Neural cell (in vitro differentiated cells): ENCODE measurements around the gene BRAF. TPM values are rescaled to one million over a fixed set of nuclear protein-coding genes. Genes with fewer than 3 reads are reported as not detected.

Experiments used
- H2AFZ ChIP-seq: fragments of 200-600, 300-800 bp; sonication (generic), shearing (Covaris generic); 2 replicates; pipeline ENCODE4 v1.6.0; 2014; ENCODE audit warnings: low read depth, mild to moderate bottlenecking, antibody characterized with exemption, low read length, moderate library complexity
- H3F3A ChIP-seq: fragments of 200-600 bp; shearing (Covaris generic); 2 replicates; pipeline ENCODE4 v1.6.1; 2016; ENCODE audit warnings: mild to moderate bottlenecking, moderate library complexity, mixed read lengths, antibody characterized with exemption, low read length; ENCODE audit not compliant: insufficient read depth, poor library complexity, severe bottlenecking
- H3K27ac ChIP-seq: fragments of 200-600, 300-800 bp; sonication (generic), shearing (Covaris generic); 2 replicates; pipeline ENCODE4 v1.5.1; 2014; ENCODE audit warnings: mild to moderate bottlenecking, low read length, moderate library complexity
- H3K27me3 ChIP-seq: fragments of 300-800, 200-600 bp; sonication (generic), shearing (Covaris generic); 2 replicates; pipeline ENCODE4 v1.6.0; 2014; ENCODE audit warnings: mild to moderate bottlenecking, low read depth, low read length, moderate library complexity; ENCODE audit not compliant: insufficient read depth
- H3K36me3 ChIP-seq: fragments of 300-800, 200-600 bp; sonication (generic), shearing (Covaris generic); 2 replicates; pipeline ENCODE4 v1.5.1; 2014; ENCODE audit warnings: mild to moderate bottlenecking, antibody characterized with exemption, low read length, moderate library complexity; ENCODE audit not compliant: insufficient read depth
- H3K4me2 ChIP-seq: fragments of 300-800, 200-600 bp; sonication (generic), shearing (Covaris generic); 2 replicates; pipeline ENCODE4 v1.6.0; 2014; ENCODE audit warnings: mild to moderate bottlenecking, low read length
- H3K4me3 ChIP-seq: fragments of 300-800, 200-600 bp; sonication (generic), shearing (Covaris generic); 2 replicates; pipeline ENCODE4 v1.5.1; 2014; ENCODE audit warnings: mild to moderate bottlenecking, low read length, moderate library complexity
- H3K79me2 ChIP-seq: fragments of 200-600 bp; shearing (Covaris generic); replicated peaks from 2 replicates; pipeline ENCODE4 v1.6.0; 2014; ENCODE audit warnings: mild to moderate bottlenecking, low read length, moderate library complexity; ENCODE audit not compliant: insufficient read depth
- H3K9ac ChIP-seq: fragments of 300-800, 200-600 bp; sonication (generic), shearing (Covaris generic); 2 replicates; pipeline ENCODE4 v1.6.1; 2016; ENCODE audit warnings: mild to moderate bottlenecking, low read length, mixed read lengths
- H3K9me2 ChIP-seq: fragments of 200-600 bp; shearing (Covaris generic); 2 replicates; pipeline ENCODE4 v1.6.1; 2016; ENCODE audit warnings: mild to moderate bottlenecking, low read length, mixed read lengths; ENCODE audit not compliant: insufficient read depth
- H3K9me3 ChIP-seq: fragments of 200-600, 300-800 bp; sonication (generic), shearing (Covaris generic); 2 replicates; pipeline ENCODE4 v1.6.1; 2016; ENCODE audit warnings: mild to moderate bottlenecking, mixed run types, low read length, moderate library complexity, mixed read lengths
- H4K20me1 ChIP-seq: fragments of 200-600 bp; shearing (Covaris generic); 2 replicates; pipeline ENCODE4 v1.6.1; 2016; ENCODE audit warnings: mild to moderate bottlenecking, mixed run types; ENCODE audit not compliant: insufficient read depth
- CTCF ChIP-seq: fragments of 450-650 bp; IDR thresholded peaks from 2 replicates; pipeline ENCODE4 v1.5.1; 2014; ENCODE audit warnings: antibody characterized with exemption, mild to moderate bottlenecking, moderate library complexity; ENCODE audit not compliant: poor library complexity, severe bottlenecking
- EP300 ChIP-seq: fragments of 450-650 bp; conservative IDR thresholded peaks from 2 replicates; pipeline ENCODE4 v1.6.1; 2014; ENCODE audit warnings: antibody characterized with exemption, mild to moderate bottlenecking, moderate library complexity; ENCODE audit not compliant: poor library complexity, severe bottlenecking
- EZH2 ChIP-seq: fragments of 200-600, 300-800 bp; shearing (Covaris generic), sonication (generic); IDR thresholded peaks from 2 replicates; pipeline ENCODE4 v1.6.1; 2014; ENCODE audit warnings: antibody characterized with exemption, low read length, borderline replicate concordance, mild to moderate bottlenecking; ENCODE audit not compliant: insufficient read depth, poor library complexity, severe bottlenecking
- MXI1 ChIP-seq: fragments of 450-650 bp; conservative IDR thresholded peaks from 2 replicates; pipeline ENCODE4 v1.6.1; 2014; ENCODE audit warnings: antibody characterized with exemption, mild to moderate bottlenecking; ENCODE audit not compliant: poor library complexity, severe bottlenecking
- POLR2AphosphoS5 ChIP-seq: IDR thresholded peaks from 2 replicates; pipeline ENCODE4 v1.6.1; 2012
- RAD21 ChIP-seq: fragments of 450-650 bp; conservative IDR thresholded peaks from 2 replicates; pipeline ENCODE4 v1.6.1; 2014; ENCODE audit warnings: antibody characterized with exemption, mild to moderate bottlenecking, moderate library complexity
- REST ChIP-seq: IDR thresholded peaks from 2 replicates; pipeline ENCODE4 v1.6.1; 2012; ENCODE audit warnings: borderline replicate concordance
- SMC3 ChIP-seq: fragments of 450-650 bp; conservative IDR thresholded peaks from 2 replicates; pipeline ENCODE4 v1.6.1; 2014; ENCODE audit warnings: antibody characterized with exemption, mild to moderate bottlenecking, moderate library complexity; ENCODE audit not compliant: poor library complexity
- TAF1 ChIP-seq: IDR thresholded peaks from 2 replicates; pipeline ENCODE4 v1.6.1; 2012; ENCODE audit warnings: low read depth
- polyA plus RNA-seq: library from polyadenylated mRNA; depleted of rRNA; stranded (reverse); fragments of >200 nt; gene quantifications from 2 replicates; pipeline ENCODE4 v1.2.3, GENCODE V29; 2014

BRAF gene
- polyA plus RNA-seq, 1 donor from 2014 or later: 31.7 TPM

GRCh38 chr7:140918236-140918635, 6.5 kb downstream of the BRAF start:
- TF ChIP-seq RAD21 (no peak), MXI1 (no peak), EP300 (no peak), CTCF (no peak), EZH2 (no peak), TAF1 (no peak), SMC3 (no peak), REST (no peak), POLR2AphosphoS5 (no peak)
- Histone ChIP-seq H2AFZ (no peak overlapping the region), H3K36me3 (no peaks in the 10 kb centered on the region), H3K79me2 (peaks cover 95% of the 10 kb centered on the region), H3K4me2 (no peak overlapping the region), H3K27me3 (no peaks in the 10 kb centered on the region), H3K9me3 (peaks cover 7% of the 10 kb centered on the region), H3K27ac (no peak overlapping the region), H3K4me3 (no peak overlapping the region), H3K9me2 (no peaks in the 10 kb centered on the region), H3K9ac (no peak overlapping the region), H3F3A (no peaks in the 10 kb centered on the region), H4K20me1 (no peaks in the 10 kb centered on the region)

- Histone ChIP-seq H3K4me2 (no peak overlapping the region), H3K9me2 (no peaks in the 10 kb centered on the region), H4K20me1 (no peaks in the 10 kb centered on the region), H3K9ac (no peak overlapping the region), H3K9me3 (peaks cover 7% of the 10 kb centered on the region), H3K79me2 (peaks cover 95% of the 10 kb centered on the region), H3K36me3 (no peaks in the 10 kb centered on the region), H3K4me3 (no peak overlapping the region), H3F3A (no peaks in the 10 kb centered on the region), H2AFZ (no peak overlapping the region), H3K27ac (no peak overlapping the region), H3K27me3 (no peaks in the 10 kb centered on the region)
- TF ChIP-seq POLR2AphosphoS5 (no peak), SMC3 (no peak), TAF1 (no peak), EP300 (no peak), MXI1 (no peak), EZH2 (no peak), RAD21 (no peak), CTCF (no peak), REST (no peak)
Measured at GRCh38 chr7:140917258-140917657, 7.5 kb downstream of the BRAF start.
